ENCODE data around the gene NCDN.
A peak's percentile ranks its signal among the peaks of the same experiment; 100 is the strongest.

Gene NCDN

GRCh38 chr1:35535243-35535642 lies 22.4 kb upstream of the NCDN start:
- no peak for TF ChIP-seq CTCF (IDR thresholded peaks at IDR 0.05; ENCODE audit: low read depth, low read length)
- H3K4me3 ChIP-seq (ENCODE audit: low read depth, low read length): no peak overlapping the region
- in situ Hi-C loops (cut with HindIII; ENCODE audit: low sequenced_read_pairs): no loop called here
- DNase-seq (ENCODE audit: low read depth, low spot score): no peak

- in situ Hi-C loops (cut with HindIII; ENCODE audit: low sequenced_read_pairs): no loop called here
- TF ChIP-seq CTCF (IDR thresholded peaks at IDR 0.05; ENCODE audit: low read depth, low read length): no peak
- no peak overlapping the region for H3K4me3 ChIP-seq (ENCODE audit: low read depth, low read length)
- no peak for DNase-seq (ENCODE audit: low read depth, low spot score)
These were observed 20.9 kb upstream of the NCDN start for GRCh38 chr1:35536556-35537162.

- DNase-seq (ENCODE audit: low read depth, low spot score): no peak
- no peak for TF ChIP-seq CTCF (IDR thresholded peaks at IDR 0.05; ENCODE audit: low read depth, low read length)
- H3K4me3 ChIP-seq (ENCODE audit: low read depth, low read length): no peak overlapping the region
- in situ Hi-C loops (cut with HindIII; ENCODE audit: low sequenced_read_pairs): no loop called here
These were observed 19.8 kb upstream of the NCDN start for GRCh38 chr1:35537806-35538205.

- DNase-seq (ENCODE audit: low read depth, low spot score): peak; percentile 52
- TF ChIP-seq CTCF (IDR thresholded peaks at IDR 0.05; ENCODE audit: low read depth, low read length): no peak
- H3K4me3 ChIP-seq (ENCODE audit: low read depth, low read length): no peak overlapping the region
- in situ Hi-C loops (cut with HindIII; ENCODE audit: low sequenced_read_pairs): no loop called here
These were observed 18.4 kb upstream of the NCDN start for GRCh38 chr1:35539073-35539823.

GRCh38 chr1:35539824-35540261 lies 17.8 kb upstream of the NCDN start:
- in situ Hi-C loops (cut with HindIII; ENCODE audit: low sequenced_read_pairs): no loop called here
- TF ChIP-seq CTCF (IDR thresholded peaks at IDR 0.05; ENCODE audit: low read depth, low read length): no peak
- no peak overlapping the region for H3K4me3 ChIP-seq (ENCODE audit: low read depth, low read length)
- peak; percentile 64 for DNase-seq (ENCODE audit: low read depth, low spot score)

GRCh38 chr1:35544976-35545375 lies 12.6 kb upstream of the NCDN start:
- DNase-seq (ENCODE audit: low read depth, low spot score): no peak
- no peak overlapping the region for H3K4me3 ChIP-seq (ENCODE audit: low read depth, low read length)
- TF ChIP-seq CTCF (IDR thresholded peaks at IDR 0.05; ENCODE audit: low read depth, low read length): peak; percentile 17
- in situ Hi-C loops (cut with HindIII; ENCODE audit: low sequenced_read_pairs): no loop called here

Data from astrocyte of the spinal cord (primary cell).